GM12865 (cell line): ENCODE results near the gene MOCOS.

ENCODE experiments used
- DNase-seq: peaks from one replicate; pipeline ENCODE4 v3.0.0; 2010; ENCODE audit warnings: low read depth
- H3K4me3 ChIP-seq: 2 replicates; pipeline ENCODE4 v1.5.1; 2011; ENCODE audit warnings: mild to moderate bottlenecking, low read depth, low read length, control low read depth
- CTCF ChIP-seq: IDR thresholded peaks from 2 replicates; pipeline ENCODE4 v1.5.1; 2011; ENCODE audit warnings: low read length, control low read depth, low read depth, inconsistent platforms; ENCODE audit not compliant: insufficient read depth; ENCODE audit errors: missing control alignments

The MOCOS gene

DNA sequence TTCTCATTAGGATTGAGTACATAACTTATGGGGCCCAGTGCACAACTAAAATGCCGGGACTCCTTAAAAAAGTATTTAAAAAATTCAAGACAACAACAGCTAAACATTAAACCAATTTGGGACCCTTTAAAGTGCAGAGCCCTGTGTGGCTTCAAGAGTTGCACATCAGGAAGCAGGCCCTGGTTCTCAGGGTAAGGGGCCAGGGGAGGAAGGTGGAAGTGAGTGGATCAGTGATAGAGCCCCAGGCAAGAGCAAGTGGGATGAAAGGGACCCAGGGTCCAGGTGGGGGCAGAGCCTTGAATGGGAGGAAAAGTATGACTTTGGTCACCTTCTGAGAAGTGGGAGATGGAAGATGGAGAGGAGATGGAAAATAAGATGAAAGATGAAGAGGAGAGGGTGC is 107.9 kb downstream of the MOCOS start:
- DNase-seq, result no peak
- TF ChIP-seq CTCF, result no peak
- no peak overlapping the region for H3K4me3 ChIP-seq

- no peak for DNase-seq
- no peak for TF ChIP-seq CTCF
- no peak overlapping the region for H3K4me3 ChIP-seq
Measured at GRCh38 chr18:36295880-36296301, 108.6 kb downstream of the MOCOS start.

- H3K4me3 ChIP-seq, result peak overlapping the region; percentile 71
- DNase-seq, result peak; percentile 68
- TF ChIP-seq CTCF, result peak; percentile 29
Measured at GRCh38 chr18:36296650-36297416, 109.5 kb downstream of the MOCOS start.

- H3K4me3 ChIP-seq, result peak within 1 kb of the TSS; percentile 73
- TF ChIP-seq CTCF, result no peak
- DNase-seq, result peak; percentile 76
Measured at GRCh38 chr18:36297417-36298125, 110.3 kb downstream of the MOCOS start, which contains the start of gene FHOD3. Gene FHOD3 (plus strand): TSS chr18:36297713. CDS start chr18:36297836, 123 bp downstream.

DNA sequence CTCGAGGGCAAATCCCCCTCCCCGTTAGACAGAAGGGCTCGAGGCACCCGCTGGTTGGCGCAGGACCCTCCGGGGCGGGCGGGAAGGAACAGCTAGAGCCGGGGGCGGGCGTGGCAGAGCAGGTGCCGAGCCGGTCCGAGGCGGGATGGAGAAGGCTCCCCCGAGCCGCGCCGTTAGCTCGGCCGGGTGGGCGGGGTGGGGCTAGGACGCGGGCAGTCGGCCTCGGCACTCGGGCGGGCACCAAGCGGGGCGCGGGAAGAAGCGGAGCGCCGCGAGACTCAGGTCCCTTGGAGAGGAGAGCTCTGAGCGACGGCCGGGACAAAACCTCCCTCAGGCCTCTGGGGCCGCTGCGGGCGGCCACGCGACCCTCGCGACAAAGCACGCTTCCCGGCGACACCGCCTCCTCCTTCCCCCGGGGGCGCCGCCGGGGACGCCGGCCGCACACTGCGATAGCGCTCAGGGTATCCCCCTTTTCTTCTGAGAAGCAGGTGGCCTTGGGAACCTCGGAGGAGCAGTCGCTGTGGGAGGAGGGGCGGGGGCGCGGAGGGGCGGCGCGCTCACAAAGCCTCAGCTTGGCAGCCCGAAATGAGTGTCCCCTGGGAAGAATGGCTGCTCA is 110.9 kb downstream of the MOCOS start:
- TF ChIP-seq CTCF, result no peak
- H3K4me3 ChIP-seq, result peak overlapping the region; percentile 73
- DNase-seq, result peak; percentile 54

DNA sequence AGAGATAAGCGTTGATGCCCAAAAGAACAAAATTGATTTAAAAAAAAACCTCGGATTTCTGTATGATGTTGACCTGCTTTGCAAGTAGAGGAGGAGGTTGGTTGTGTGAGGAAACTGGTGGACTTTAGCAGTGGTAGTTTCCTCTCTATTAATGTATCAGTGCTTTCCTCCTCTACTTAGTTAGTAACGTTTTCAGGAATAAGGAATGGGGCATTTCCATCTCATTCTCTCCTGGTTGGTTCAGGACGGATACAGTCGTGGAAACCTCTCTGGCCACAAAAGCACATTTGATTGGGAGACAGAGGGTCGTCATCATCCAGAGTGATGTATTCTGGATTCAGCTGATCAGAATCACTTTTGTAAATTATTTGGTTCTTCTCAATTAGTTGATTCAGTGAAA is 111.7 kb downstream of the MOCOS start:
- no peak for DNase-seq
- no peak for TF ChIP-seq CTCF
- H3K4me3 ChIP-seq, result peak overlapping the region; percentile 73
